Activated naive CD8-positive, alpha-beta T cell treated with anti-CD3 and anti-CD28 coated beads for 36 hours (primary cell): ENCODE measurements around the gene PEPD. TPM values are rescaled to one million over a fixed set of nuclear protein-coding genes. Genes with fewer than 3 reads are reported as not detected.
"Not testable (repeated sequence)": the region's sequence is repeated elsewhere in the genome, so short reads cannot be mapped to it uniquely, and the experiment has no call there.

Experiments
- DNase-seq: peaks from one replicate; pipeline ENCODE4 v3.0.0; 2021
- H3K27ac Mint-ChIP-seq: one replicate; pipeline ENCODE4 v1.8.0; 2022; ENCODE audit warnings: mild to moderate bottlenecking, moderate library complexity, mixed read lengths
- H3K27me3 Mint-ChIP-seq: one replicate; pipeline ENCODE4 v1.8.0; 2022; ENCODE audit warnings: mild to moderate bottlenecking, mixed read lengths
- H3K36me3 Mint-ChIP-seq: one replicate; pipeline ENCODE4 v1.8.0; 2021; ENCODE audit warnings: mild to moderate bottlenecking, mixed read lengths
- H3K4me1 Mint-ChIP-seq: one replicate; pipeline ENCODE4 v1.8.0; 2021; ENCODE audit warnings: mixed read lengths
- H3K4me3 Mint-ChIP-seq: one replicate; pipeline ENCODE4 v1.8.0; 2022; ENCODE audit warnings: mild to moderate bottlenecking, moderate library complexity, mixed read lengths
- H3K9me3 Mint-ChIP-seq: one replicate; pipeline ENCODE4 v1.8.0; 2022; ENCODE audit warnings: mixed read lengths
- total RNA-seq, 2 experiments: library from RNA; stranded (reverse); gene quantifications; one replicate each; pipeline ENCODE4 v1.2.3, GENCODE V29; 2021

The PEPD gene
- total RNA-seq, 2 experiments from 2014 or later: 36.3 to 39.4 TPM

GRCh38 chr19:33486936-33487811, 34.4 kb downstream of the PEPD start:
- H3K27me3 Mint-ChIP-seq: no peaks in the 10 kb centered on the region
- no peak overlapping the region for H3K4me3 Mint-ChIP-seq
- peaks cover 10% of the 10 kb centered on the region for H3K9me3 Mint-ChIP-seq
- no peak overlapping the region for H3K27ac Mint-ChIP-seq
- peaks cover 33% of the 10 kb centered on the region for H3K36me3 Mint-ChIP-seq
- DNase-seq: no peak
- no peaks in the 10 kb centered on the region for H3K4me1 Mint-ChIP-seq

GRCh38 chr19:33486407-33486806, 35.2 kb downstream of the PEPD start:
- H3K27me3 Mint-ChIP-seq: no peaks in the 10 kb centered on the region
- no peaks in the 10 kb centered on the region for H3K4me1 Mint-ChIP-seq
- no peak for DNase-seq
- H3K36me3 Mint-ChIP-seq: peaks cover 39% of the 10 kb centered on the region
- H3K27ac Mint-ChIP-seq: no peak overlapping the region
- peaks cover 10% of the 10 kb centered on the region for H3K9me3 Mint-ChIP-seq
- no peak overlapping the region for H3K4me3 Mint-ChIP-seq

DNA sequence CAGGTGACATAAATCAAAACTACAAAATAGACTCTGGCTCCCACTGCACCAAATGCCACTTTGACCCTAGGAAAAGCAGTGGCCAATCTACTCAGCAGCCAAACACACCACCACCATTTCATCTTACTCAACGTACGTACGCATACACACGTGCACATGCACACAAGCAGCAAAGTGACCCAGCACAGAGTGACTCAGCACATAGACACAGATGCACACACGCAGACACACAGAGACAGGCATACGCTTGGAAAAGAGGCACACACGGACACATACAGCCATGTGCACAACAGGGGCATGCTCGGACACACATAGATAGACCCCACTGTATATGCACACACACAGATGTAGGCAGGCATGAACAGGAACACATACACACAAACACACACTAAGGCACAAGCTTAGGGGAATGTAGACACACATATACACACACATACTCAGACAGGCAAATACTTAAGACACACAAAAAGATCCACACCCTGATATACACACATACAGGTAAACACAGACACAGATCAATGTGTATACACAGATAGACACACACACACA, 37.3 kb downstream of the PEPD start:
- H3K9me3 Mint-ChIP-seq: peaks cover 18% of the 10 kb centered on the region
- peaks cover 54% of the 10 kb centered on the region for H3K36me3 Mint-ChIP-seq
- H3K27ac Mint-ChIP-seq: no peak overlapping the region
- DNase-seq: no peak
- no peaks in the 10 kb centered on the region for H3K4me1 Mint-ChIP-seq
- no peaks in the 10 kb centered on the region for H3K27me3 Mint-ChIP-seq
- no peak overlapping the region for H3K4me3 Mint-ChIP-seq

GRCh38 chr19:33482476-33482875, 39.1 kb downstream of the PEPD start:
- no peak overlapping the region for H3K27ac Mint-ChIP-seq
- no peak overlapping the region for H3K4me3 Mint-ChIP-seq
- peaks cover 69% of the 10 kb centered on the region for H3K36me3 Mint-ChIP-seq
- no peaks in the 10 kb centered on the region for H3K27me3 Mint-ChIP-seq
- peaks cover 18% of the 10 kb centered on the region for H3K9me3 Mint-ChIP-seq
- H3K4me1 Mint-ChIP-seq: no peaks in the 10 kb centered on the region
- no peak for DNase-seq

DNA sequence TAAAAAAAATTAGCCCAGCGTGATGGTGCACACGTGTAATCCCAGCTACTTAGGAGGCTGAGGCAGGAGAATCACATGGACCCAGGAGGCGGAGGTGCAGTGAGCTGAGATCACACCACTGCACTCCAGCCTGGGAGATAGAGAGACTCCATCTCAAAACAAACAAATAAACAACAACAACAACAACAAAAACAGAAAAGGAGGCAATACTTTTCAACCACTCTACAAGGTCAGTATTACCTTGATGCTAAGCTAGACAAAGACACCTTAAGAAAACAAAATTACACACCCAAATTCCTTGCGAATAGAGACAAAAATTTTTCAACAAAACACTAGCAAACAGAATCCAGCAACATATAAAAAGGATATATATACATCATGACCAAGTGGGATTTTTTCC, 39.7 kb downstream of the PEPD start:
- H3K36me3 Mint-ChIP-seq: peaks cover 73% of the 10 kb centered on the region
- no peak overlapping the region for H3K4me3 Mint-ChIP-seq
- H3K4me1 Mint-ChIP-seq: no peaks in the 10 kb centered on the region
- H3K27ac Mint-ChIP-seq: no peak overlapping the region
- no peak for DNase-seq
- H3K27me3 Mint-ChIP-seq: no peaks in the 10 kb centered on the region
- peaks cover 18% of the 10 kb centered on the region for H3K9me3 Mint-ChIP-seq

- H3K4me3 Mint-ChIP-seq, H3K27me3 Mint-ChIP-seq, H3K4me1 Mint-ChIP-seq, H3K27ac Mint-ChIP-seq, DNase-seq: not testable (repeated sequence)
- H3K9me3 Mint-ChIP-seq: peaks cover 17% of the 10 kb centered on the region
- peaks cover 61% of the 10 kb centered on the region for H3K36me3 Mint-ChIP-seq
Observed at GRCh38 chr19:33479570-33479969, 42.0 kb downstream of the PEPD start.

- Mint-ChIP-seq H3K27ac (no peak overlapping the region), H3K9me3 (peaks cover 12% of the 10 kb centered on the region), H3K36me3 (peaks cover 49% of the 10 kb centered on the region), H3K27me3 (no peaks in the 10 kb centered on the region), H3K4me3 (no peak overlapping the region), H3K4me1 (no peaks in the 10 kb centered on the region)
- no peak for DNase-seq
Observed at GRCh38 chr19:33477781-33478180, 43.8 kb downstream of the PEPD start.

DNA sequence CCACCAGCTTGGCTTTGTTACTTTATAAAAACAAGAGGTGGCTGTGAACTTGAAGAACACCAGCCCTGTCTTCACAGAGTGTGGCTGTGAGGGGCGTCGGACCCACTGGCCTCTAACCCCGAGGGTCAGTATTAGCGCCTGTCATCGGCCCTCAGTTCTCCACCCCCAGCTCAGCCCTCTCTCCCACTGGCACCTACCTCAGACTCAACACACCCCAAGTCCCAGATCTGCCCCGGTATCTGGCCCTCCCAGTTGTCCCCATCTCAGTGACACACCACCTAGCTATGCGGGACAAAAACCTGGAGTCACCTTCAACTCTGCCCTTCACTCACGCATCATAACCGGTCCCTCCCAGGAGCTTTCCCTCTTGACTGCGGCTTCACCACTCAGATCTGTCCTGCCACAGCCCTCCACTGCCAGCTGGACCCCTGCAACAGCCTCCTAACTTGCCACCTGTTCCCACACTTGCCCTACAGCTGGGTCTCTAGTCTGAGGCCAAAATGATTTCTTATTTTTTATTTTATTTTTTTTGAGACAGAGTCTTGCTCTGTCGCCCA, 45.4 kb downstream of the PEPD start:
- Mint-ChIP-seq H3K4me3 (no peak overlapping the region), H3K9me3 (peaks cover 9% of the 10 kb centered on the region), H3K36me3 (peaks cover 37% of the 10 kb centered on the region), H3K27me3 (no peaks in the 10 kb centered on the region), H3K27ac (no peak overlapping the region), H3K4me1 (no peaks in the 10 kb centered on the region)
- no peak for DNase-seq

DNA sequence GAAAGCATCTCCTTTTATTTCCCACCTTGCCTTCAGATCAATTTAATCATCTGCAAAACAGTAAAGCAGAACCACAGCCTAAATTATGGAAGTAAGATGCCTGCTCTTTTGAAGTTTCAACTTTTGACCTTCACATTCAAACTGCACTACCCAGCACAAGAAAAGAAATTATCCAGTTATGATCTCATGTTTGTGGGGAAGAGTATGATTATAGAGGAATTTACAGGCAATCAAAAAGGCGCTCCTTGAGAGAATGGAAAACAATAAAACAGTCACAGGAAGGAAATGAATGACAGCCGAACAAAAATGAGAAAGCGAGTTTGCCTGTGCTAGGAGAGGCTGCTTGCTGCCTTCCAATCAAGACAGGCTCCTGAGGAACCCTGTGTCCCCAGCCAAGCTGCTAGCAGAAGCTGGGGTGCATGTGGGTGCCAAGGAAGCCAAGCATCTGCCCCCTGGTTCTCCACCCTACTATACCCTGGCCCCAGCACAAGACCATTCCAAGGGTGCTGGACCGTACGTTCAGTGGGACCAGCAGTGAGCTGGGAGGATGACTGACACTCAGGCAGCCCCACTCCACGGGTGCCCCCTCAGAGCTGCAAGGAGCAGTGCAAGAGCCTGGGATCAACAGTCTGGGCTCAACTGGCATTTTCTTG, 47.8 kb downstream of the PEPD start:
- H3K9me3 Mint-ChIP-seq: no peaks in the 10 kb centered on the region
- no peaks in the 10 kb centered on the region for H3K4me1 Mint-ChIP-seq
- peaks cover 19% of the 10 kb centered on the region for H3K36me3 Mint-ChIP-seq
- no peak overlapping the region for H3K4me3 Mint-ChIP-seq
- no peak overlapping the region for H3K27ac Mint-ChIP-seq
- H3K27me3 Mint-ChIP-seq: no peaks in the 10 kb centered on the region
- DNase-seq: no peak

- H3K27ac Mint-ChIP-seq: no peak overlapping the region
Observed at GRCh38 chr19:33472691-33473652, 48.6 kb downstream of the PEPD start.

GRCh38 chr19:33472226-33472625, 49.4 kb downstream of the PEPD start:
- Mint-ChIP-seq H3K4me1 (no peaks in the 10 kb centered on the region), H3K27ac (no peak overlapping the region), H3K4me3 (no peak overlapping the region), H3K9me3 (no peaks in the 10 kb centered on the region), H3K27me3 (no peaks in the 10 kb centered on the region), H3K36me3 (peaks cover 6% of the 10 kb centered on the region)
- DNase-seq: no peak

More at GRCh38 chr19:33472691-33473652, 48.6 kb downstream of the PEPD start:
- H3K27me3 Mint-ChIP-seq: no peaks in the 10 kb centered on the region
- no peaks in the 10 kb centered on the region for H3K4me1 Mint-ChIP-seq
- peaks cover 12% of the 10 kb centered on the region for H3K36me3 Mint-ChIP-seq
- H3K4me3 Mint-ChIP-seq: no peak overlapping the region
- no peak for DNase-seq
- no peaks in the 10 kb centered on the region for H3K9me3 Mint-ChIP-seq

DNA sequence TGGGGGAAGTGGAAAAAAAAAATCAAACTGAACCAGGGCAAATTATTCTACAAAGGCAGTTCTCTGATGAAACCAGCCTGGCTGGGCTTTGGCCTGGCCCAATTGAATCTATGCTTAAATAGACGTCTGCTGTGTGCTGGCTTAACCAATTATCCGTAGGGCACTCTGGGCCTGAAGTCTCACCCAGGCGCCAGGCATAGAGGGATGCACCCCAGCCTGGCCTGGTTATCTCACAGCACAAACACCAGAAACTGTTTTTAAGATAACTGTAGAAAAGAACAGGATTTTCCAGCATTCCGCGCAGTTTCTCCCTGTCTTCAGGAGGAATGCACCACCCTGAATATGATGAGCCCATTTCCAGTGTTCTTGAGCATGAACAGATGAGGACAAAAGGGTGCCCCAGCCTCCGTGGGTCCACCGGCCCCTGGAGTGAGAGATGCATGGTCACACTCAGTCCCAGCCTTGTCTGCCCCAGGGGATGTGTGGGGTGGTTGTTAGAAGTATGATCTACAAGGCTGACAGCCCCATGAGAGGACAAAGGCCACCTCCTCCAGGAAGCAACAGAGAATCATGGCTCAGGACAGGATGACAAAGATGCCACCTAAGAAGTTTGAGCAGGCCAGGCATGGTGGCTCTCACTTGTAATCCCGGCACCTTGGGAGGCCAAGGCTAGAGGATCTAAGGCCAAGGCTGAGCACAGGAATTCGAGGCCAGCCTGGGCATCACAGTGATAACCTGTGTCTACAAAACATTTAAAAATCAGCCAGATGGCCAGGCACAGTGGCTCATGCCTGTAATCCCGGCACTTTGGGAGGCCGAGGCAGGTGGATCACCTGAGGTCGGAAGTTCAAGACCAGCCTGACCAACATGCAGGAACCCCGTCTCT, 50.2 kb downstream of the PEPD start:
- Mint-ChIP-seq H3K36me3 (no peaks in the 10 kb centered on the region), H3K27ac (no peak overlapping the region), H3K4me3 (no peak overlapping the region), H3K9me3 (no peaks in the 10 kb centered on the region), H3K4me1 (no peaks in the 10 kb centered on the region), H3K27me3 (no peaks in the 10 kb centered on the region)
- no peak for DNase-seq

DNA sequence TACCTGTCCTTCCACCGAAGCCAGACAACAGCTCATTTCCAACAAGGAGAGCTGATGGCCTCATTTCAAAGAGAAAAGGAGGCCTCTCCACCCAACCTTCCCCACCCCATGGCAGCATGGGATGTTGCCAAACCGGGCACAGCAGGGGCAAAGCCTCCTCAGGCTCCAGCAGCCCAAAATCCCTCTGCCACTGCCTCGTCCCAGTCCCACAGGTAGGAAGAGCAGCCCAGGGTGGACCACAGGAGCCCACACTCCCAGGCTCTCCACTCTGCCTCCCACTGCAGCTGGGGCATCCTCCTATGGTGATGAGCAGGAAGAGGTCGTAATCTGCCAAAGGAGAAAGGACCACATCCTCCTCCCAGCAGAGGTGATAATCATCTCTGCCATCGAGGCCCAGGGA, 50.9 kb downstream of the PEPD start:
- no peaks in the 10 kb centered on the region for H3K27me3 Mint-ChIP-seq

GRCh38 chr19:33470040-33470330, 51.6 kb downstream of the PEPD start:
- no peak for DNase-seq
- H3K9me3 Mint-ChIP-seq: no peaks in the 10 kb centered on the region
- no peaks in the 10 kb centered on the region for H3K36me3 Mint-ChIP-seq
- H3K4me3 Mint-ChIP-seq: no peak overlapping the region
- H3K4me1 Mint-ChIP-seq: no peaks in the 10 kb centered on the region
- no peak overlapping the region for H3K27ac Mint-ChIP-seq
- no peaks in the 10 kb centered on the region for H3K27me3 Mint-ChIP-seq

More for the DNA sequence above, 50.9 kb downstream of the PEPD start:
- H3K36me3 Mint-ChIP-seq: no peaks in the 10 kb centered on the region
- no peaks in the 10 kb centered on the region for H3K9me3 Mint-ChIP-seq
- H3K4me3 Mint-ChIP-seq: no peak overlapping the region
- no peak for DNase-seq
- no peak overlapping the region for H3K27ac Mint-ChIP-seq
- H3K4me1 Mint-ChIP-seq: no peaks in the 10 kb centered on the region
